ENCODE measurements around the gene LAMA4.
A peak's percentile ranks its signal among the peaks of the same experiment; 100 is the strongest.

Gene LAMA4

DNA sequence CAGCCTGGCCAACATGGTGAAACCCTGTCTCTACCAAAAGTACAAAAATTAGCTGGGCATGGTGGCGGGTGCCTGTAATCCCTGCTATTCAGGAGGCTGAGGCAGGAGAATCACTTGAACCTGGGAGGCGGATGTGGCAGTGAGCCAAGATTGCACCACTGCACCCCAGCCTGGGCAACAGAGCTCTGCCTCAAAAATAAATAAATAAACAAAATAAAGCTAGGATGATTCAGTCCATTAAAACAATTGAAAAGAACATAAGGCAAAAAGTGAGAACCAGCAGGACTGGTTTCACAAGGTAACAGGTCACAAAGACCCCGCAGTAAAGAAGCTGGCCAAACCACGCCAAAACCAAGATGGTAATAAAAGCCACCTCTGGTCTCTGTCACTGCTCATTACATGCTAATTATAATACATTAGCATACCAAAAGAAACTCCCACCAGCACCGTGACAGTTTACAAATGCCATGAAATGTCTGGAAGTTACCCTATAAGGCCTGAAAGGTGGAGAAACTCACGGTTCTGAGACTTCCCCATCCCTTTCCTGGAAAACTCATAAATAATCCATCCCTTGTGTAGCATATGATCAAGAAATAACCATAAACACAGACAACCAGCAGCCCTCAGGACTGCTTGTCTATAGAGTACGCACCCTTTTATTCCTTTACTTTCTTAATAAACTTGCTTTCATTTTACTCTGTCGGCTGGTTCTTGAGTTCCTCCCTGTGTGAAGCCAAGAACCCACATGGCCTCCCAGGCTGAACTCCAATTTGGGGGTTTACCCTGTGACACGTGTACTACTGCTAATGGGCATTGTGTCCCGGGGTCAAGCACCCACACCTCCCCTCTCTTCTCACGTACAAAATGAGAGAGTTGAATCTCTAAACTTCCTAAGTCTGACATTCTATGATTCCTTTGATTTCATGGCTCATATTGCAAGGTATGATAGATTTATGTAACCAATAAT, 10.2 kb downstream of the LAMA4 start:
- peak in 12 of 56 donors; percentile 1 to 35 (median 12) for DNase-seq

- DNase-seq = no peak
Measured at GRCh38 chr6:112241820-112242429, 12.4 kb downstream of the LAMA4 start.

DNA sequence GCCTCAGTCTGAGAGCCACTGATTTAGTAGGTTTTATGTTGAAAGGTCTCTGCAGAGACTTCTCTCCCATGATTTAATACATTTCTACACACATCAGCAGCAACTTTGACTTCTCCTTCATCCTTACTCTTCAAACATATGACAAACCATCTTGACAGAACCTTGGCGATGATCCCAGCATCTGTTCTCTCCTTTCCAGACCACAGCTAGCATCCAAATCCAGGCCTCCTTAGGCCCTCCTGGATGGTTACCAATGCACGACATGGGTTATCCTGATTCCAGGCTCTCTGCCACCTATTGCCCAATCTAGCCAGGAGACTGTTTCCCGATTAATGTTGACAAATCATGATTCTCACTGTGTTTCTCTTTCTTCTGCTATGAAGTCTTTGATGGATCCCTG, 16.8 kb downstream of the LAMA4 start:
- DNase-seq = peak in 1 of 56 donors; percentile 25

DNA sequence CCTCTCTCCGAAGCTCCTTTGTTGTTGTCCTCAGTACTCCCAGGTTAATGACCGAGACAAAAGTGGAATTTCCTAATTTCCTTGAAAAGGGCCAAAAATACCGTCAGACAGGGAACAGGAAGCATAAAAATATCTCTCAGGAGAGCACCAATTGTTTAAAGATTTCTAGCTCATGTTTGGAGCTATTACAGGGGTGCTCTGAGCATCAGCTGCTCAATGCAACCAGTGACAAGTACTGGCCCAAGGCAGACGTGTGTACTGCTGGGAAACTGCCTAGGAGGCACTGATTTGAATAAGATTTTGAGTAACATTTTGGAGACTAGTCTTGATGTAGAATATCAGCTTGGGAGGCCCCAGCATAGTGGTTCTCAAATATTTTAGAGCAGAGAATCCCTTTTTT, 17.3 kb downstream of the LAMA4 start:
- DNase-seq = no peak

GRCh38 chr6:112235956-112236355, 18.4 kb downstream of the LAMA4 start:
- no peak for DNase-seq

DNA sequence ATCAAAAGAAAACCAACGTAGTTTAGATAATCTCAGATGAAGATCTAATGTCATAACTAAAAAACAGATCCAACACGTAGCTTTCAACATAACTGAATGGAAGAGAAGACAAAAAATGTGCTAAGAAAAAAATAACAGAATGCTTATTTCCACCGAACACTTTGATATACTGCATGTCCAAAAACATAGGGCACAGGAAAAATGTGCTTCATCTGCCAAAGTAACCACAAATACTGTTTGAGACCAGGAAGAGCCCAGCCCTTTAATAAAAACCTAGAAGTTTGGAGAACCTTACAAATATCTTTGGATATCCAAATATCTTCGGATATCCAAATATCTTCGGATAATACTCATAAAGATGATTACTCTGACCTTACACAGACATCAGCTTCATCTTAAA, 19.8 kb downstream of the LAMA4 start:
- no peak for DNase-seq

DNA sequence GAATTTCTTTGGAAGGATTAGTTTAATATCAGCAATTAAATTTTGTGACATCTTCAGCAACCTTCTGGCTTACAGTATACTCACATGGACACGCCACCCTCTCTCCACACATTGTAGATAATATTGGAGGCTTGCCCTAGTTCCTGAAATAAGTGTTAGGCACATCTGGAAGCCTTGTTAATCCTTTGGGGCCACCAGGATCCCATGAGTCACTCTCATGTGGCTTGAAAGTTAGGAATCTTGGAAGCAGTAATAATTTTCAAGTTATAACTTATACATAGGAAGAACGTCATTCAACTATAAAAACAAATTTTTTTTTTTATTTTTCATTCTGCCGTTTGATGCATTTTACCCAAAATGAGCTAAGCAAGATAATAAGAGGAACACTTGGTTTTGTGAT, 20.5 kb downstream of the LAMA4 start:
- no peak for DNase-seq

DNA sequence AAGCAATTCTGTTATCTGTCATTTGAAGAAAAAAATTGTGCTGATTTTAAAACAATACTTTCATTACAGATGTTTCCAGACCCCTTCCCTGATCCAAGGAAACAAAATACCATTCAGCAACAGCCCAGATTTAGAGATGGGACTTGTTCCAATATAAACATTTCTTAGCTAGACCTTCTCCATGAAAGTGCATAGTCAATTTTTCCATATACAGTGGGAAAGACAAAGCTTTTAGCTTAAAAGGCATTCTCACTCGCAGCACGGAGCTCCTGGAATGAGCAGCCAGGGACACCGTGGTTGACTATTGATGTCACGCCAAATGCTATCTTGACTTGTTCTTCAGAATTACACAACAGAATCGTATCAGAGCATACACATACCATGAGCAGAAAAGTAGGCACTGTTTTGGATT, 21.5 kb downstream of the LAMA4 start:
- no peak for DNase-seq

- peak in 2 of 56 donors; percentile 5 to 15 for DNase-seq
Measured at GRCh38 chr6:112231594-112232060, 22.7 kb downstream of the LAMA4 start.

- no peak for DNase-seq
Measured at GRCh38 chr6:112231164-112231563, 23.2 kb downstream of the LAMA4 start.

- no peak for DNase-seq
Measured at GRCh38 chr6:112228480-112229332, 25.7 kb downstream of the LAMA4 start.

DNA sequence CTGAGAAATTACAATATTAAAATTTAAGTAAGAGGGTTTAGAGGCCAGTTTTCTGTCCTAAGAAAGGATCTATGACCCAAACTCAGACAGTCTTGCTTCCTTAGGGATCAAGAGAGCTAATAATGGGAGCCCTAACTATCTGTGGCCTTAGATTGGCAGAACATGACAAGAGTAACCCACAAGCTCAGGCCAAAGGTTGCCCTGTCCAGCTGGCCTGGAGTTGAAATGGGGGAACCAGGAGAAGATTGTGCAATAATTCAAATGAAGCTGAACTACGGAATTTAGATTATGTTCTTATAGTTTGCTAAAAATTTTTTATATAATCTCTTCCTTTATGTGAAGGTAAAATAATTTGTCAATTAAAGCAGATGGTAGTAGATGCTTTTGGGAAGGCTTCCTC, 26.4 kb downstream of the LAMA4 start:
- DNase-seq = no peak

DNA sequence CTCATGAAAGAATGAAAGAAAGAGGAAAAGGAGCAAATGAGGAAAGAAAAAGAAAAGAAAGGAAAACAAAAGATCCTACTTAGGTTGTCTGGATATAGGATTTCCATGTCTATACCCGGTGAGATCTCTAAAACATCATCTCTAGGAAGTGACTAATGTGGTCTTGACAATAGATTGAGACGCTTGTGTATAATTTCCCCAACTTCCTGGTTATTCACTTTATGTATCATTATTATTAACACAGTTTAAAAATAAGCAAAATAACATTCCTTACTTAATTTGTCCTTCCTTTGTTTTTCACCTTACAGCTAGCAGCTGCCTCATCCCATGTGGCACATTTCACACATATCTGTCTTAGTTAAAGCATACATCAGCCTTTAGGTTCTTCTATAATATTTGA, 27.0 kb downstream of the LAMA4 start:
- DNase-seq = no peak

DNA sequence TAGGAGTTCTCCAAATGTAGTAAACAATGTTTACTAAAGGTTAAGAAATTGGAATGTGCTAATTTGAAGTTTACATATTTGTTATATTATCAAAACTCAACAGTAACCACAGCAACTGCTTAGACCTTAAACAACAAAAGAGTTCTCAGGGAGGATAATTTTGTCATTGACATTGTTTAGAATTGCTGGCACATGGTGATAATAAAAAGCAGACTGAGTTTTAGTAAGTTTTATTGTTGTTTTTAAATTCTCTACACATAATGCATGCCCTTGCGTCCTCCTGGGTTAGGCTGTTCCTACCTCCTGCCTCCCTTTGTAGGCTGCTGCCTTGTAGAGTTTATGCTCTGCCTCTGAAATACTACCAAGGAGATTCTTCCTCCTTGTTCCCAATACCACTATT, 28.7 kb downstream of the LAMA4 start:
- no peak for DNase-seq

- DNase-seq = no peak
Measured at GRCh38 chr6:112224088-112224487, 30.3 kb downstream of the LAMA4 start.

DNA sequence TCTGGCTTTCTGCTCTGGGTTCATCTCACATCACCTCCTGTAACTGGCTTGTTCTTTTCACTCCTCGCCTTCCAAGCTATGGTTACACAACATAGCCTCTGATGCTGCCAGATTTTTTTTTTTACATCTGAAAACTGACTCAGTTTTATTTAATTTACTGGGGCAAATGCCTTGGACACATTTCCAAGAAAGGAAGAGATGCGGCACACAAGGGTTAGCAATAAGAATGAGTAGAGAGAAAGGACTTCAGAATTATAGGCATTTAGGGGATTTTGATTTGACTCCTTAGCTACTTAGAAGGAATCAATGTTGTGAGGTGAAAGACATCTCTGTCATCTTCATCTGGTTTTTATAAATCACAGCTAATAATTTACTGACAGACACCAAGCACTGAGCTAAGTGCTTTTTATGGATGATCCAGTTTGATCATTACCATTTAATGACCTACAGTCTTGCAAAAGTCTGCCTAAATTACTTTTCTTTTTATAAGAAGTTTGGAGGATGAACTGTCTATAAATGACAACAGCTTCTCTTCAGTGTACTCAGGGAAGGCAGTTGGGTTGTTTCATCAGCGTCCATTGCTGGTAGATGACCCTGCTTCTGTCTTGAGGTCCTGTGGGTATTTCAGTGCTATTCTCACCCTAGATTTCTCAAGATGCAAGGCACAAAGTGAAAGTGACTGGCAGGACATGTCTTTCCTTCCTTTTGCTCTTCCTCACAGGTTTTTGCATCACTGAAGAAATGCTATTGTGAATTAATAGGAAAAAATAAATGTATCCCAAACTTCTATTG, 31.1 kb downstream of the LAMA4 start:
- no peak for DNase-seq

GRCh38 chr6:112221981-112222852, 32.1 kb downstream of the LAMA4 start:
- no peak for DNase-seq

GRCh38 chr6:112221561-112221960, 32.8 kb downstream of the LAMA4 start:
- no peak for DNase-seq

DNA sequence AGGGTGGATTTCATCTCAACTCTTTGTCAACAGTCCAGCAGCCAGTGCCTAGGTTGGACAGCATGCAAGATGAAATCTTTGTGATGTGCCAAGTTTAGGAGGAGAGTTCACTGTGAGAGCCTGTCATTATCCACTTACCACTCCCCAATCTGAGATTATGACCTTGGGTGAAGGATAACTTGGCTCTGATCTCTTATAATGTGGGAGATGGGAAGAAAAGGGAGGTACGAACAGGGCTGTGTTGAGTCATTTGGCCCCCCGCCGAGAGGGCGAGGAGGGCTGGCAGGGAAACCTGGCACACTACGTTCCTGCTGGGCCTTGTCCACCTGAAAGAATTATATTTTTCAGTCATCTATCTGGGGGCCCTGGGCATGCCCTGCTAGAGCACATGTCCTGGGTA, 35.8 kb downstream of the LAMA4 start:
- DNase-seq = peak in 3 of 56 donors; percentile 6 to 39 (median 13)

Data from nucleus accumbens (tissue), 56 donors.